ENCODE measurements around the gene HASPIN. TPM values are rescaled to one million over a fixed set of nuclear protein-coding genes. Genes with fewer than 3 reads are reported as not detected.

Gene HASPIN
- total RNA-seq, 2 experiments from 2014 or later = 20.7 to 21.3 TPM

GRCh38 chr17:3744014-3744413 is 20.3 kb downstream of the HASPIN start:
- DNase-seq = no peak
- ATAC-seq = no peak
- ChIA-PET CTCF (interaction anchor here (1.0 kb wide), 1 partner anchor 101 kb away, joined by 3 read pairs; no protein-coding TSS in a partner anchor), POLR2A (no interaction called here)
- Mint-ChIP-seq H3K27ac (no peak overlapping the region), H3K4me3 (no peak overlapping the region), H3K27me3 (no peaks in the 10 kb centered on the region), H3K9me3 (no peaks in the 10 kb centered on the region), H3K36me3 (ENCODE audit: low read depth) (peaks cover 1% of the 10 kb centered on the region), H3K4me1 (ENCODE audit: low read depth) (peaks cover 29% of the 10 kb centered on the region)
- intact Hi-C loops (cut with micrococcal nuclease) = no loop called here
- TF ChIP-seq CTCF (IDR thresholded peaks at IDR 0.05) = no peak

GRCh38 chr17:3745071-3745470 is 21.4 kb downstream of the HASPIN start:
- Mint-ChIP-seq H3K9me3 (no peaks in the 10 kb centered on the region), H3K4me3 (no peak overlapping the region), H3K27ac (no peak overlapping the region), H3K4me1 (ENCODE audit: low read depth) (peaks cover 24% of the 10 kb centered on the region), H3K27me3 (no peaks in the 10 kb centered on the region), H3K36me3 (ENCODE audit: low read depth) (peaks cover 1% of the 10 kb centered on the region)
- ChIA-PET CTCF (interaction anchor here (1.0 kb wide), 1 partner anchor 8 kb away, joined by 3 read pairs; no protein-coding TSS in a partner anchor), POLR2A (interaction anchor here (1.0 kb wide), 1 partner anchor 26 kb away, joined by 3 read pairs; no protein-coding TSS in a partner anchor)
- DNase-seq (no peak), ATAC-seq (no peak)
- intact Hi-C loops (cut with micrococcal nuclease) = no loop called here
- no peak for TF ChIP-seq CTCF (IDR thresholded peaks at IDR 0.05)

GRCh38 chr17:3747805-3748204 is 24.1 kb downstream of the HASPIN start:
- ATAC-seq (no peak), DNase-seq (no peak)
- no peaks in the 10 kb centered on the region for H3K9me3 Mint-ChIP-seq
- CTCF ChIA-PET = interaction anchor here (1.4 to 2.3 kb wide), 2 partner anchors 10 to 80 kb away, joined by 3 to 11 read pairs; no protein-coding TSS in a partner anchor
- POLR2A ChIA-PET = no interaction called here
- no peaks in the 10 kb centered on the region for H3K27me3 Mint-ChIP-seq
- intact Hi-C loops (cut with micrococcal nuclease) = no loop called here
- H3K36me3 Mint-ChIP-seq (ENCODE audit: low read depth) = no peaks in the 10 kb centered on the region
- H3K4me1 Mint-ChIP-seq (ENCODE audit: low read depth) = peaks cover 31% of the 10 kb centered on the region
- H3K4me3 Mint-ChIP-seq = no peak overlapping the region
- peak overlapping the region; percentile 39 for H3K27ac Mint-ChIP-seq
- no peak for TF ChIP-seq CTCF (IDR thresholded peaks at IDR 0.05)

GRCh38 chr17:3748576-3748975 is 24.9 kb downstream of the HASPIN start:
- ChIA-PET CTCF (interaction anchor here (1.5 to 2.3 kb wide), 2 partner anchors 11 to 95 kb away, joined by 7 to 11 read pairs; no protein-coding TSS in a partner anchor), POLR2A (interaction anchor here (3.8 kb wide), 1 partner anchor 9 kb away, joined by 17 read pairs; no protein-coding TSS in a partner anchor)
- Mint-ChIP-seq H3K27ac (no peak overlapping the region), H3K9me3 (no peaks in the 10 kb centered on the region), H3K4me1 (ENCODE audit: low read depth) (peaks cover 32% of the 10 kb centered on the region), H3K36me3 (ENCODE audit: low read depth) (no peaks in the 10 kb centered on the region), H3K27me3 (no peaks in the 10 kb centered on the region), H3K4me3 (no peak overlapping the region)
- DNase-seq (no peak), ATAC-seq (no peak)
- intact Hi-C loops (cut with micrococcal nuclease) = no loop called here
- no peak for TF ChIP-seq CTCF (IDR thresholded peaks at IDR 0.05)

- Mint-ChIP-seq H3K4me1 (ENCODE audit: low read depth) (peaks cover 34% of the 10 kb centered on the region), H3K4me3 (no peak overlapping the region), H3K36me3 (ENCODE audit: low read depth) (no peaks in the 10 kb centered on the region), H3K27me3 (no peaks in the 10 kb centered on the region), H3K9me3 (no peaks in the 10 kb centered on the region), H3K27ac (peak overlapping the region; percentile 79)
- no peak for DNase-seq
- ChIA-PET POLR2A (interaction anchor here (0.9 to 3.8 kb wide), 5 partner anchors 11 to 106 kb away, joined by 3 to 17 read pairs (median 4); no protein-coding TSS in a partner anchor), CTCF (interaction anchor here (0.9 to 5.3 kb wide), 6 partner anchors 10 to 76 kb away, joined by 3 to 44 read pairs (median 4); partner anchors contain the start of gene HASPIN)
- TF ChIP-seq CTCF (IDR thresholded peaks at IDR 0.05) = no peak
- ATAC-seq = no peak
- intact Hi-C loops (cut with micrococcal nuclease) = no loop called here
These were observed 26.6 kb downstream of the HASPIN start for GRCh38 chr17:3750296-3750695.

Measured in activated CD8-positive, alpha-beta T cell treated with anti-CD3 and anti-CD28 coated beads for 36 hours (primary cell).